ENCODE measurements around the gene IPCEF1. TPM values are rescaled to one million over a fixed set of nuclear protein-coding genes. Genes with fewer than 3 reads are reported as not detected.

The IPCEF1 gene
- total and polyA plus RNA-seq, 4 experiments from 2014 or later = 67.7 to 97.7 (median 82.2) TPM

GRCh38 chr6:154140743-154141142 lies 215.9 kb downstream of the IPCEF1 start:
- H3K4me1 ChIP-seq (ENCODE audit: insufficient read depth, low read length) = no peaks in the 10 kb centered on the region
- H3K4me1 Mint-ChIP-seq = no peaks in the 10 kb centered on the region
- no peaks in the 10 kb centered on the region for H3K36me3 ChIP-seq (ENCODE audit: insufficient read depth, low read length)
- no peak overlapping the region for H3K4me3 ChIP-seq (ENCODE audit: low read length in 2 of 2)
- intact Hi-C loops (cut with micrococcal nuclease) = no loop called here
- no peaks in the 10 kb centered on the region for H3K27me3 ChIP-seq (ENCODE audit: insufficient read depth, low read length)
- no peak overlapping the region for H3K27ac Mint-ChIP-seq
- no peak for DNase-seq
- no peak overlapping the region for H3K4me3 Mint-ChIP-seq
- POLR2A ChIA-PET (ENCODE audit: partially characterized antibody) = no interaction called here
- CTCF ChIA-PET (ENCODE audit: partially characterized antibody) = interaction anchor here (1.6 kb wide), 1 partner anchor 137 kb away, joined by 3 read pairs; no protein-coding TSS in a partner anchor
- H3K9me3 Mint-ChIP-seq = no peaks in the 10 kb centered on the region
- no peaks in the 10 kb centered on the region for H3K36me3 Mint-ChIP-seq
- H3K9me3 ChIP-seq (ENCODE audit: control insufficient read depth in 1 of 2, low read length in 2 of 2) = no peaks in the 10 kb centered on the region
- no peak overlapping the region for H3K27ac ChIP-seq (ENCODE audit: low read depth, low read length)
- peaks cover 11 to 17% of the 10 kb centered on the region in 2 donors for H3K27me3 Mint-ChIP-seq

DNA sequence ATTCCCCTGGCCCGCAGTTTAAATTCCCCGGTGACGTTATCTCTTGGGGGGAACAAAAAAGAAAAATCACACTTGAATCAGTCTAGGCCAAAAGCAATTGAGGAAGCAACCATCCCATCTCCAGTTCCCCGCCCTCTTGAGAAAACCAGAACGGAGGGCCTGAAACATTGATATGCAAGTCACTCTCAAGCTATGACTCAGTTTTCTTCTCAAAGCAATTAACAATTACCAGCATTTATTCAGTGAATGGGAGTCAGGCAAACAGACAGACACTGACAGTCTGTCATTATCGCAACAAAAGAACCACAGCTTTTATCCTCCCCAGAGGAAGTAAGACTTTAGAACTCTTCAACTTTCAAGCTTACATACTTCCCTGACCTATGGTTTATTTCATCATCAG lies 216.7 kb downstream of the IPCEF1 start:
- H3K27ac Mint-ChIP-seq = no peak overlapping the region
- H3K36me3 Mint-ChIP-seq = no peaks in the 10 kb centered on the region
- Histone ChIP-seq H3K9me3 (ENCODE audit: control insufficient read depth in 1 of 2, low read length in 2 of 2) (no peaks in the 10 kb centered on the region), H3K27me3 (ENCODE audit: insufficient read depth, low read length) (no peaks in the 10 kb centered on the region), H3K36me3 (ENCODE audit: insufficient read depth, low read length) (no peaks in the 10 kb centered on the region), H3K4me3 (ENCODE audit: low read length in 2 of 2) (no peak overlapping the region), H3K27ac (ENCODE audit: low read depth, low read length) (no peak overlapping the region), H3K4me1 (ENCODE audit: insufficient read depth, low read length) (no peaks in the 10 kb centered on the region)
- H3K4me3 Mint-ChIP-seq = no peak overlapping the region
- POLR2A ChIA-PET (ENCODE audit: partially characterized antibody) = no interaction called here
- no peaks in the 10 kb centered on the region for H3K4me1 Mint-ChIP-seq
- no peaks in the 10 kb centered on the region for H3K9me3 Mint-ChIP-seq
- no peak for DNase-seq
- CTCF ChIA-PET (ENCODE audit: partially characterized antibody) = no interaction called here
- intact Hi-C loops (cut with micrococcal nuclease) = no loop called here
- H3K27me3 Mint-ChIP-seq = peaks cover 10 to 14% of the 10 kb centered on the region in 2 donors

DNA sequence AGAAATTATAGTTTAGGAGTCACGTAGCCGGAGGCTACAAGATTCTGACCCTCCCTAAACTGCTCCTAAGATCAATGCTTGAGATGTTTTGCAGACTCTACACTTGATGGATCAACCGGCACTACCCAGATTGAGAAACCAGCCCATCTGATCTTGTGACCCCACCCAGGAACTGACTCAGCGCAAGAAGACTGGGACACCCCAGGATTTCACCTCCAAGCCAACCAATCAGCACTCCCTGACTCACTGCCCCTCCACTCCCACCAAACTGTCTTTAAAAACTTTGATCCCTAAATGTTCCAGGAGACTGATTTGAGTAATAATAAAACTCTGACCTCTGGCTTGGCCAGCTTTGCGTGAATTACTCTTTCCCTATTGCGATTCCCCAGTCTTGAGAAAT lies 217.8 kb downstream of the IPCEF1 start:
- DNase-seq = no peak
- H3K27me3 Mint-ChIP-seq = peaks cover 12 to 15% of the 10 kb centered on the region in 2 donors
- H3K4me3 Mint-ChIP-seq = no peak overlapping the region
- no peak overlapping the region for H3K4me3 ChIP-seq (ENCODE audit: low read length in 2 of 2)
- H3K4me1 ChIP-seq (ENCODE audit: insufficient read depth, low read length) = no peaks in the 10 kb centered on the region
- no peaks in the 10 kb centered on the region for H3K4me1 Mint-ChIP-seq
- no peaks in the 10 kb centered on the region for H3K36me3 Mint-ChIP-seq
- H3K27ac Mint-ChIP-seq = no peak overlapping the region
- no peak overlapping the region for H3K27ac ChIP-seq (ENCODE audit: low read depth, low read length)
- ChIA-PET CTCF (ENCODE audit: partially characterized antibody) (no interaction called here), POLR2A (ENCODE audit: partially characterized antibody) (no interaction called here)
- H3K36me3 ChIP-seq (ENCODE audit: insufficient read depth, low read length) = no peaks in the 10 kb centered on the region
- H3K9me3 ChIP-seq (ENCODE audit: control insufficient read depth in 1 of 2, low read length in 2 of 2) = no peaks in the 10 kb centered on the region
- H3K27me3 ChIP-seq (ENCODE audit: insufficient read depth, low read length) = no peaks in the 10 kb centered on the region
- intact Hi-C loops (cut with micrococcal nuclease) = no loop called here
- H3K9me3 Mint-ChIP-seq = no peaks in the 10 kb centered on the region

DNA sequence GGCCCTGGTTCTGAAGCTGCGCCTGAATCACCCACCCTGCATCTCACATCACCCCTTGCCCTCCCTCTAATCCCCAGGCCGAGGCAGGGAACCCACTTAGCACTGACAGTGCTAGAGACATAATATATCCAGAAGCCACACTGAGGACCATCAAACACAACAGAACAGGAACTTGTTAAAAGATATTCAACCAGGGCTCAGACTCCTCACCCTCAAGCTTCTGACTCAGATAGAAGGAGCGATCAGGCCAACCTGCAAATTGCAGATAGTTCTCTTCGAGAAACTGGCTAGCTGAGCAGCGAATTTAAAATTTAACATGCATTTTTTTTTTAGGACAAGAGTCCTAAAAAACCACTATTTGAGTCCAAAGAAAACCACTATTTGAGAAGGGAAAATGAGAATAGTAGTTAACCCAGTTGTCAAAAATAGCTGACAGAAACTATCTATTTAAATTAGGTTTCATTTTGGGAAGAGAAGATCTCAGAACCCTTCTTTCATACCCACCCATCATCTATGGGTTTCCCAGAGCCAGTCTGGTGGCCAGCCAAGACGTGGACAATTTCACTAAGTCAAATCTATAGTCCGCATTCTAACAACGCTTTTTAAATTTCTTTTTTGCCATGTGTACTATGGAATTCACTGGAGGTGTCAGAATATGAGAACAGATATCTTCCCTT lies 222.0 kb downstream of the IPCEF1 start:
- ChIA-PET CTCF (ENCODE audit: partially characterized antibody) (no interaction called here), POLR2A (ENCODE audit: partially characterized antibody) (no interaction called here)
- intact Hi-C loops (cut with micrococcal nuclease) = no loop called here
- no peaks in the 10 kb centered on the region for H3K9me3 Mint-ChIP-seq
- Histone ChIP-seq H3K27me3 (ENCODE audit: insufficient read depth, low read length) (no peaks in the 10 kb centered on the region), H3K4me1 (ENCODE audit: insufficient read depth, low read length) (no peaks in the 10 kb centered on the region), H3K36me3 (ENCODE audit: insufficient read depth, low read length) (no peaks in the 10 kb centered on the region), H3K9me3 (ENCODE audit: control insufficient read depth in 1 of 2, low read length in 2 of 2) (no peaks in the 10 kb centered on the region), H3K4me3 (ENCODE audit: low read length in 2 of 2) (no peak overlapping the region), H3K27ac (ENCODE audit: low read depth, low read length) (no peak overlapping the region)
- no peaks in the 10 kb centered on the region for H3K4me1 Mint-ChIP-seq
- DNase-seq = no peak
- H3K27ac Mint-ChIP-seq = no peak overlapping the region
- H3K27me3 Mint-ChIP-seq = peaks cover 7 to 8% of the 10 kb centered on the region in 2 donors
- no peak overlapping the region for H3K4me3 Mint-ChIP-seq
- no peaks in the 10 kb centered on the region for H3K36me3 Mint-ChIP-seq

- ChIA-PET POLR2A (ENCODE audit: partially characterized antibody) (no interaction called here), CTCF (ENCODE audit: partially characterized antibody) (no interaction called here)
- Histone ChIP-seq H3K27me3 (ENCODE audit: insufficient read depth, low read length) (no peaks in the 10 kb centered on the region), H3K9me3 (ENCODE audit: control insufficient read depth in 1 of 2, low read length in 2 of 2) (no peaks in the 10 kb centered on the region), H3K4me3 (ENCODE audit: low read length in 2 of 2) (no peak overlapping the region), H3K27ac (ENCODE audit: low read depth, low read length) (no peak overlapping the region), H3K4me1 (ENCODE audit: insufficient read depth, low read length) (no peaks in the 10 kb centered on the region), H3K36me3 (ENCODE audit: insufficient read depth, low read length) (no peaks in the 10 kb centered on the region)
- H3K27ac Mint-ChIP-seq = peak overlapping the region in 1 of 7 donors; percentile 21
- DNase-seq = no peak
- intact Hi-C loops (cut with micrococcal nuclease) = no loop called here
- H3K27me3 Mint-ChIP-seq = peaks cover 0 to 2% of the 10 kb centered on the region in 2 donors
- no peaks in the 10 kb centered on the region for H3K4me1 Mint-ChIP-seq
- H3K4me3 Mint-ChIP-seq = no peak overlapping the region
- H3K36me3 Mint-ChIP-seq = no peaks in the 10 kb centered on the region
- H3K9me3 Mint-ChIP-seq = peaks cover 0 to 2% (median 0%) of the 10 kb centered on the region in 8 donors
These were observed 228.9 kb downstream of the IPCEF1 start for GRCh38 chr6:154127657-154128056.

- no peaks in the 10 kb centered on the region for H3K27me3 ChIP-seq (ENCODE audit: insufficient read depth, low read length)
- no peaks in the 10 kb centered on the region for H3K36me3 Mint-ChIP-seq
- no peak overlapping the region for H3K27ac ChIP-seq (ENCODE audit: low read depth, low read length)
- H3K4me1 Mint-ChIP-seq = no peaks in the 10 kb centered on the region
- H3K27me3 Mint-ChIP-seq = peaks cover 5 to 6% of the 10 kb centered on the region in 2 donors
- CTCF ChIA-PET (ENCODE audit: partially characterized antibody) = no interaction called here
- no peaks in the 10 kb centered on the region for H3K9me3 ChIP-seq (ENCODE audit: control insufficient read depth in 1 of 2, low read length in 2 of 2)
- peaks cover 0 to 4% (median 0%) of the 10 kb centered on the region in 8 donors for H3K9me3 Mint-ChIP-seq
- no peaks in the 10 kb centered on the region for H3K4me1 ChIP-seq (ENCODE audit: insufficient read depth, low read length)
- no peaks in the 10 kb centered on the region for H3K36me3 ChIP-seq (ENCODE audit: insufficient read depth, low read length)
- POLR2A ChIA-PET (ENCODE audit: partially characterized antibody) = no interaction called here
- no peak overlapping the region for H3K27ac Mint-ChIP-seq
- H3K4me3 ChIP-seq (ENCODE audit: low read length in 2 of 2) = no peak overlapping the region
- intact Hi-C loops (cut with micrococcal nuclease) = no loop called here
- DNase-seq = no peak
- no peak overlapping the region for H3K4me3 Mint-ChIP-seq
These were observed 231.2 kb downstream of the IPCEF1 start for GRCh38 chr6:154125421-154125820.

DNA sequence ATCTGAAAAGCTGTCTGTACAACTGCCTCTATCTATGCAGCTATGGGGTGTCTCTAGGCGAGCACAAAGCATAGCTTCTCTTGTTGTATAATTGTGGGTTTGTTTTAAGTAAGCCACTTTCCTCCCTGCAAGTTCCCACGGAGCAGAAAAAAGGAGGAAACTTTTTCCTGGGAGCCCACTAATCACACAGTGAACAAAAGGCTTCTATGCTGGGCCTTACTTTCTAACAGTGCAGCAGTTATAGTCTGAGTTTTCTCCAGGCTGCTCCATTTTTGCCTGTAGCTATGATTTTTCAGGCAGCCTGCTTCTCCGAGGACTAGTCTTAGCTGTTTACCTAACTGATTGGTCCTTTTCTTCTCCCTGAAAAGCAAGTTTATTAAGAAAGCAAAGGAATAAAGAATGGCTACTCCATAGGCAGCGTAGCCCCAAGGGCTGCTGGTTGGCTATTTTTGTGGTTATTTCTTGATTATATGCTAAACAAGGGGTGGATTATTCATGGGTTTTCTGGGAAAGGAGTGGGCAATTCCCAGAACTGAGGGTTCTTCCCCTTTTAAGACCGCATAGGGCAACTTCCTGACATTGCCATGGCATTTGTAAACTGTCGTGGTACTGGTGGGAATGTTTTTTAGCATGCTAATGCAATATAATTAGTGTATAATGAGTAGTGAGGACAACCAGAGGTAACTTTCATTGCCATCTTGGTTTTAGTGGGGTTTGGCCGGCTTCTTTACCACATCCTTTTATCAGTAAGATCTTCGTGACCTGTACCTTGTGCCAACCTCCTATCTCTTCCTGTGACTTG lies 233.2 kb downstream of the IPCEF1 start:
- H3K4me3 ChIP-seq (ENCODE audit: low read length in 2 of 2) = no peak overlapping the region
- peaks cover 0 to 4% (median 0%) of the 10 kb centered on the region in 8 donors for H3K9me3 Mint-ChIP-seq
- ChIA-PET POLR2A (ENCODE audit: partially characterized antibody) (no interaction called here), CTCF (ENCODE audit: partially characterized antibody) (no interaction called here)
- no peak overlapping the region for H3K27ac ChIP-seq (ENCODE audit: low read depth, low read length)
- H3K9me3 ChIP-seq (ENCODE audit: control insufficient read depth in 1 of 2, low read length in 2 of 2) = no peaks in the 10 kb centered on the region
- intact Hi-C loops (cut with micrococcal nuclease) = no loop called here
- DNase-seq = no peak
- H3K27ac Mint-ChIP-seq = no peak overlapping the region
- H3K4me1 ChIP-seq (ENCODE audit: insufficient read depth, low read length) = no peaks in the 10 kb centered on the region
- H3K36me3 Mint-ChIP-seq = no peaks in the 10 kb centered on the region
- H3K4me3 Mint-ChIP-seq = no peak overlapping the region
- no peaks in the 10 kb centered on the region for H3K4me1 Mint-ChIP-seq
- no peaks in the 10 kb centered on the region for H3K36me3 ChIP-seq (ENCODE audit: insufficient read depth, low read length)
- no peaks in the 10 kb centered on the region for H3K27me3 ChIP-seq (ENCODE audit: insufficient read depth, low read length)
- H3K27me3 Mint-ChIP-seq = peaks cover 5 to 6% of the 10 kb centered on the region in 2 donors
